Osteoblast (primary cell): ENCODE results near the gene CMTM7. TPM values are rescaled to one million over a fixed set of nuclear protein-coding genes. Genes with fewer than 3 reads are reported as not detected.
"Not testable (repeated sequence)": the region's sequence is repeated elsewhere in the genome, so short reads cannot be mapped to it uniquely, and the experiment has no call there.

Source experiments
- DNase-seq: peaks from one replicate; pipeline ENCODE4 v3.0.0; 2011; ENCODE audit warnings: low spot score, mixed read lengths; ENCODE audit not compliant: insufficient read length; ENCODE audit errors: missing footprints
- H2AFZ ChIP-seq: 2 replicates; pipeline ENCODE4 v1.6.0; 2011; ENCODE audit warnings: mild to moderate bottlenecking, low read length
- H3K27ac ChIP-seq: 2 replicates; pipeline ENCODE4 v1.5.1; 2011; ENCODE audit warnings: mild to moderate bottlenecking, low read depth, low read length, moderate library complexity
- H3K27me3 ChIP-seq: 2 replicates; pipeline ENCODE4 v1.6.0; 2012; ENCODE audit warnings: mild to moderate bottlenecking, control low read depth, inconsistent platforms, low read length, moderate library complexity; ENCODE audit not compliant: insufficient read depth
- H3K36me3 ChIP-seq: 2 replicates; pipeline ENCODE4 v1.5.1; 2011; ENCODE audit warnings: mild to moderate bottlenecking, low read length, control low read depth, moderate library complexity; ENCODE audit not compliant: insufficient read depth
- H3K4me1 ChIP-seq: 2 replicates; pipeline ENCODE4 v1.5.1; 2011; ENCODE audit warnings: mild to moderate bottlenecking, low read length, control low read depth, moderate library complexity; ENCODE audit not compliant: insufficient read depth
- H3K4me2 ChIP-seq: 2 replicates; pipeline ENCODE4 v1.6.0; 2011; ENCODE audit warnings: mild to moderate bottlenecking, low read length; ENCODE audit not compliant: insufficient read depth
- H3K4me3 ChIP-seq: fragments of 200-600 bp; sonication (generic); 3 replicates; pipeline ENCODE4 v1.5.1; 2012; ENCODE audit warnings: mild to moderate bottlenecking, low read length, inconsistent platforms; ENCODE audit not compliant: insufficient read depth
- H3K79me2 ChIP-seq: 2 replicates; pipeline ENCODE4 v1.6.0; 2012; ENCODE audit warnings: mild to moderate bottlenecking, low read length, control low read depth, inconsistent platforms; ENCODE audit not compliant: insufficient read depth
- H3K9me3 ChIP-seq: 2 replicates; pipeline ENCODE4 v1.5.1; 2011; ENCODE audit warnings: low read depth, low read length, control low read depth
- H4K20me1 ChIP-seq: 2 replicates; pipeline ENCODE4 v1.6.0; 2012; ENCODE audit warnings: mild to moderate bottlenecking, low read length, control low read depth; ENCODE audit not compliant: insufficient read depth
- CTCF ChIP-seq: IDR thresholded peaks from 2 replicates; pipeline ENCODE4 v1.5.1; 2011; ENCODE audit warnings: mild to moderate bottlenecking, low read depth, low read length, moderate library complexity; ENCODE audit errors: extremely low read depth
- total RNA-seq: library from RNA; depleted of rRNA; stranded (reverse); fragments of >200 nt; gene quantifications from 2 replicates; pipeline ENCODE4 v1.2.3, GENCODE V29; 2012

The CMTM7 gene
- total RNA-seq, 1 donor: 7.2 TPM

GRCh38 chr3:32467333-32468070 lies 75.8 kb downstream of the CMTM7 start:
- peak overlapping the region; percentile 32 for H3K4me3 ChIP-seq
- no peak overlapping the region for H2AFZ ChIP-seq
- H3K79me2 ChIP-seq: peaks cover 7% of the 10 kb centered on the region
- H3K36me3 ChIP-seq: no peaks in the 10 kb centered on the region
- peak overlapping the region; percentile 71 for H3K4me2 ChIP-seq
- peaks cover 18% of the 10 kb centered on the region for H4K20me1 ChIP-seq
- no peaks in the 10 kb centered on the region for H3K9me3 ChIP-seq
- TF ChIP-seq CTCF: peak; percentile 84
- H3K27me3 ChIP-seq: no peaks in the 10 kb centered on the region
- no peak overlapping the region for H3K27ac ChIP-seq
- peaks cover 22% of the 10 kb centered on the region for H3K4me1 ChIP-seq
- DNase-seq: peak; percentile 93

GRCh38 chr3:32469151-32469874 lies 77.7 kb downstream of the CMTM7 start:
- Histone ChIP-seq H4K20me1 (peaks cover 18% of the 10 kb centered on the region), H3K4me1 (peaks cover 29% of the 10 kb centered on the region), H3K4me3 (no peak overlapping the region), H3K27ac (peak overlapping the region; percentile 60), H3K27me3 (no peaks in the 10 kb centered on the region), H3K36me3 (no peaks in the 10 kb centered on the region), H3K4me2 (peak overlapping the region; percentile 52), H2AFZ (no peak overlapping the region), H3K79me2 (peaks cover 7% of the 10 kb centered on the region), H3K9me3 (no peaks in the 10 kb centered on the region)
- DNase-seq: peak; percentile 97
- TF ChIP-seq CTCF: no peak

GRCh38 chr3:32470362-32470761 lies 78.7 kb downstream of the CMTM7 start:
- Histone ChIP-seq H3K4me1 (peaks cover 29% of the 10 kb centered on the region), H3K27me3 (no peaks in the 10 kb centered on the region), H3K27ac (peak overlapping the region; percentile 60), H3K4me3 (no peak overlapping the region), H3K36me3 (no peaks in the 10 kb centered on the region), H3K9me3 (no peaks in the 10 kb centered on the region), H3K79me2 (peaks cover 7% of the 10 kb centered on the region), H2AFZ (no peak overlapping the region), H4K20me1 (peaks cover 18% of the 10 kb centered on the region), H3K4me2 (no peak overlapping the region)
- no peak for TF ChIP-seq CTCF
- DNase-seq: no peak

- Histone ChIP-seq H2AFZ (no peak overlapping the region), H3K36me3 (no peaks in the 10 kb centered on the region), H3K4me3 (no peak overlapping the region), H3K27ac (no peak overlapping the region), H4K20me1 (peaks cover 18% of the 10 kb centered on the region), H3K9me3 (no peaks in the 10 kb centered on the region), H3K4me2 (no peak overlapping the region), H3K79me2 (peaks cover 7% of the 10 kb centered on the region), H3K4me1 (peaks cover 29% of the 10 kb centered on the region), H3K27me3 (no peaks in the 10 kb centered on the region)
- DNase-seq: no peak
- TF ChIP-seq CTCF: no peak
Measured at GRCh38 chr3:32471246-32471645, 79.6 kb downstream of the CMTM7 start.

- DNase-seq, H3K36me3 ChIP-seq, H3K79me2 ChIP-seq, H3K4me2 ChIP-seq, H3K9me3 ChIP-seq, H3K27me3 ChIP-seq, H3K27ac ChIP-seq, H3K4me3 ChIP-seq, H2AFZ ChIP-seq: not testable (repeated sequence)
- Histone ChIP-seq H4K20me1 (peaks cover 18% of the 10 kb centered on the region), H3K4me1 (peaks cover 29% of the 10 kb centered on the region)
Measured at GRCh38 chr3:32472151-32472550, 80.5 kb downstream of the CMTM7 start.
